Fibroblast of skin of right quadriceps (primary cell): ENCODE results near the gene ACSL6.

Experiments
- DNase-seq: peaks from one replicate; pipeline ENCODE4 v3.0.0-alpha.2; 2013

ACSL6 gene

DNA sequence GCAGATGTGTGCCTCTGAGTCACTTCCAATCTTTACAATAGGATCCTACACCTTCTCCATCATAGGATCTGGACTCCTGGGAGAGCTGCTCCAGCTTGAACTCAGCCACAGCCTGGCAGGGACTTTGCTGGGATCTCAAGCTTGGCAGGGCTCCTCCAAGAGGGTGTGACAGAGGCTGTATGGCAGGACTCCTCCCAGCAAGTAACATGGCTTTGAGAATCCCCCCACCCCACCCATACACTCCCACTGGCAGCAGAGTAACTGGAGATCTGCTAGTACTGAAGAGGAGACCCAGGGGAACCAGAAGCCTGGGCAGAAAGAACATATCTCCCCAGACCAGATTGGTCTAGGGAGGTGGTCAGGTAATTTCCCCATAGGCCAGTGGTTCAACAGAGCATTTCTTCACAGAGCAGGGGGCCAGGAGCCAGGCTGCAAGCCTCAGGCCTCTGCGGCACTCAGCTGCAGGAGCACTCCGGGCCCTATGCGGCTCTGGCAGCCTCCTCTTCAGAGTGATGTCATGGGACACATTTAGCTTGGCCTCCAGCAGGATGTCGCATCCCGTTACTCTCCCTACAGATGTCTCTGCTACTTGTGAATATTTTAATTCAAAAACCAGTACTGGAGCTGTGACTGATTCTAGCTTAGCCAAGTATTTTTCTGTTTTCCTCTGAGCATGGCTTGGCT lies 1.7 kb upstream of the ACSL6 start:
- DNase-seq, result no peak

DNA sequence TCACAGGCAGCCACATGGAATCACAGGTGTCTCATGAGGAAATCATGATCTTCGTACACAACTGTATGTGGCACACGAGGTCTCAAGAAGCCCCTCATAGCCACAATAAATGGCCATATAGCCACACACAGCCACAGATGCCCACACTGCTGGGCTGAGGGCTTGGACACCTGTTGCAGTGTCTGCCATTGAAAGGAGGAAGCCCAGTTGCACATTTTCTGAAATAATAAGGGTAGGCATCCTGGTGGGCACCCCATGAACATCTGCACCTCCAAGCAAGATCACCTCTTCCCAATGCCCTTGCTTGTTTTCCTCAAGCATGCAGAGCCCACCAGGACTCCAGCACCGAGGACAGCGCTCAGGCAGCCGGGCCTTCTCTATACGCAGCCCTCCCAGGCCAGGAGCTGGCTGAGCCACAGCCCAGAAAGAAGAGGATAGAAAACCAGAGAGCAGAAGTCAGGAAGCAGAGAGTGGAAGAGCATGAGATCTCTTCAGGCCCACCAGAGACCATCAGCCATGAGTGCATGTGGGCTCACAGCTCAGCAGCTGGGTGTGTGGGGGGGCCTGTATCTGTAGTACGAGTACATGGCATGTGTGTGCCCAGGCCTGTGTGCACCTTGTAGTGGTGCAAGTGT lies 1.0 kb upstream of the ACSL6 start:
- DNase-seq, result peak; percentile 59

DNA sequence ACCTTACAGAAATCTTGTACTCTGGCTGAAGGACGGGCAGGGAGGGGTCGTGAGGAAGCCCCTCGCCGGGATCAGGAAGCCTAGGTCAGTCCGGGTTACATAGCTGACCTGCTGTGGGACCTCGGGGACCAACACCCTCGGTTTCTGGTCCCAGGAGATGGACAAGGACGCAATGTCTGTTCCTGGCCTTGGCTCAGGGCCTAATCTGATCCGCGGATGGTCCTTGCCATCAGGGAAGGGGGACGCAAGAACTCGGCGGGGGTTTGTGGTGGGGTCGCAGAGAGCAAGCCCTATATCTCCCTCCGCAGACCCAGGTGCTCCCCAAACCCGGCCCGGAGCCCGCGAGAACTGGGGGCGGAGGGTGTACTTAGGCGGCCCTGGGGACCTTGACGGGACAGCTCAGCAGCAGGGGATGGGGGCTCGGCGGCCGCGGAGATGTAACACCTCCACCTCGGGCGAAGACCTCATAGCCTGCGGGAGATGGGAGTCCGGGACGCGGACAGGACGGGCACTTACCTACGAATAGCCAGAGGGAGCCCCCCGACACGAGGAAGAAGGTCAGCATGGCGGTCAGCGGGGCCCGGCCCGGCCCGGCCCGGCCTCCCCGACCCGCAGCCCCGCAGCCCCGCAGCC lies 353 bp downstream of the ACSL6 start:
- DNase-seq, result no peak

DNA sequence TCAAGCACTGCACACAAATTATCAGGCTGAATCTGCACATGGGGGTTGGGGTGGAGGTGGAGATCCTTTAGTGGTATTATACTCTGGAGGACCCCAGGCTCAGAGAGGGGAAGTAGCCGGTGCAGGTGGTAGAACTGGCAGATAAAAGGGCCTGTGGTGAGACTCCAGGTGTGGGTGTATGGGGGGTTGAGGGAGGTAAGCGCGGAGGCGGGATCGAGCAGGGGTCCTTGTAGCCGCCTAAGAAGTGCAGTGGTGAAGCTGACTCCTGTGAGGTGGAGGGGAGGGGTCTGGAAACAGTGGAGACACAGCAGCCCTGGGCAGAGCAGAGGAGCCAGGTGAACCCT lies 841 bp downstream of the ACSL6 start:
- DNase-seq, result no peak

DNA sequence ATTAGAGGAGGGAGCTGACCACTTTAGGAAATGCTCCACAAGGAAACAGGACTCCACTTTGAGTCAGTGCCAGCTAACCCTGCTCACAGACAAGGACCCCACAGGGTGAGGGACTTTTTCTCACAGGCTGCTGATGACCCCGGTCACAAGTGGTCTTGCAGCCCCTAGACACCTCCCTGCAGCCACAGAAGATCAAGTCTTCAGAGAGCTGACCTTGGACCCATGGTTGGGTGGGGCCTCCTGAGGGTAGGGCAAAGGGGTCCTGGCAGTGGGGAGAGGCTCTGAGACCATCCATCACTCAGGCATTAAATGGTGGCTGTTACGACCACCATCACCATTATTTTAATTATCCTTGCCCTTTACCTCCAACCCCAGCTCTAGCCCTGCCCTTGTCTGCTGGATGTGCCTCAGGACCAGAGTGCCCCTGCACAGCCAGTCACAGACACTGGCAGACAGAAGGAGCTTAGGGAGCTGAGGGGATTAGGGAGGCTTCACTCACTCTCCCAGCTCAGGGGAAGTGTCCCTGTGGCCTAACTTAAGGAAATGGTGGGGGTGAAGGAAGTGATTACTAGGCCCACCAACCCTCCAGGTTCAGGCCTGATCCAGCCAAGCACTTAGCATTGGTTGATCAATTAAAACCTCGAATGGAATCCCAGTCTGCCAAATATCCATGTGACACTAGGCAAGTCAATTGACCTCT lies 1.6 kb downstream of the ACSL6 start:
- DNase-seq, result no peak

DNA sequence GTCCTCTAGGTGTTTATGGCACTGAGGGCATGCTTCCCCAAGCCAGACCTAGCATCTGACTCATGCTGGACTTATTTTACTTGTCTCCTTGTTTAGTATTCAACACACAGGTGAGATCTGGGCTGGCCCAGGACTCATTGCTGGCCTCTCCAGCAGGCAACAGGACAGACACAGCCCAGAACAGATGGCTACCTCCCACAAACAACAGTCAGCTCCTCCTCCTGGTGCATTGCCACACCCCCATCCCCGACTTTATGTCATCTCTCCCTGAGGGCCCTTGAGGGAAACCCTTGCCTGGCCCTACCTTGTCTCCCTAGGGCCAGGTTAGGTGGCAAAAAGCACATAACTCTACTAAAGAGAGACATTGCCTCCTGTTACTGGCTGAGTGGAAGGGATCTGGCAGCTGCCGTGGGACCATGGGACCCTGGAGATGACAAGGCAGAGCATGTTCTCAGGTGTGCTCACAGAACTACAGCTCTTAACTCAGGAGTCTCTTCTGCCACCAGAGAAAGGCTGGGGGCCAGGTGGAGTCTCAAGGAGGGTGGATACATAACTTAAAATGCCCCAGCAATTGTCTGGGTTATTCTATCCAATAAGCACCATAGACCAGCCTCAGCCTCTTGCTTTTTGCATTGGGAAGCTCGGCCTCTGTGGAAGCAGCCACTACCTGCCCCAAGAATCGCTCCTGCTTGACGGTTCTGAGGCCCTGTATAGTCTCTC lies 2.3 kb downstream of the ACSL6 start:
- DNase-seq, result no peak

DNA sequence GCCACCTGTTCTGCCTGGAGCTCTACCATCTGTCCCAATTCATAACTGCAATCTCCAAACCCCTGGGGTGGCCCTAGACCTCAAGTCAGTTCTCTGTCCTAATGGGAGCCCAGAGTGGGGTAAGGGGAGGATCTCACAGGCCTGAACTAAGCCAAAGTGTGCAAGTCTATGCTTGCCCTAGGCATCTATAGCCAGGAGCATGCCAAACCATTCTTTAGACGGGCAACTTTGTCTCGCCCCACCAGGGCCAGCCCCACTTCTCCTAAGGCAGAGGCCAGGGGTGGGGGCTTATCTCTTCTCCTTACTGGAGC lies 3.3 kb downstream of the ACSL6 start:
- DNase-seq, result no peak

DNA sequence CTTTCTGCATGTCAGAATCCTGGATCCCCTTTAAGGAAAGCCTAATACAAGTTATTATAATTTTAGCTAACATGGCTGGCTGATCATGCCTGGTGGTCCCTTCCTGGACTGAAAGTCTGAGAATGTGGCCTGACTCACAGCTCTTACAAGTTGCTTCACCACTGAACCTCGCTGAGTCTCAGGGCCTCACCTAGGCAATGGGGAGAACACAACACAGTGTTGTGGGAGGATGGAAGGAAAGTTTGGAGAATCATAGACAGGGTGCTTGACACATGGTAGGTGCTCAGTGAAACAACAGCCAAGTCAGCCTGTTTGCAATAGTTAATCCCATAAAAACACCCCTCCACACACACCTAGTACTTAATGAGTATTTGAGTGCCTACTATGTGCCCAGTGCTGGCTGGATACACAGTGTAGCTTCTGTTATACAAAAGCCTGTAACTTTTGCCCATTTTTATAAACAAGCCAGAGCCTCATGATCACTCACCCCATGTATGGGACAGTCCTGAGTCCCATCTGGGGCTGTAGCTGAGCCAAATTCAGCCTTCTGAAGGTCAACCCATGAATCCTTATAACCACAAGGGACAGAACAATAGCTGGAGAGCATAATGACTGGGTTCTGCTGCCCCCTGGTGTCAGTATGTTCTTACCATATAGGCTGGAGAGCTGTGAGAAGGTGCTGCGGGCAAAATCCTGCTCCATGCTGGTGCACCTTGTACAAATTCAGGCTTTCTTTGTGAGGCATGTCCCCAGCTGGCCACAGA lies 3.9 kb downstream of the ACSL6 start:
- DNase-seq, result peak; percentile 57

DNA sequence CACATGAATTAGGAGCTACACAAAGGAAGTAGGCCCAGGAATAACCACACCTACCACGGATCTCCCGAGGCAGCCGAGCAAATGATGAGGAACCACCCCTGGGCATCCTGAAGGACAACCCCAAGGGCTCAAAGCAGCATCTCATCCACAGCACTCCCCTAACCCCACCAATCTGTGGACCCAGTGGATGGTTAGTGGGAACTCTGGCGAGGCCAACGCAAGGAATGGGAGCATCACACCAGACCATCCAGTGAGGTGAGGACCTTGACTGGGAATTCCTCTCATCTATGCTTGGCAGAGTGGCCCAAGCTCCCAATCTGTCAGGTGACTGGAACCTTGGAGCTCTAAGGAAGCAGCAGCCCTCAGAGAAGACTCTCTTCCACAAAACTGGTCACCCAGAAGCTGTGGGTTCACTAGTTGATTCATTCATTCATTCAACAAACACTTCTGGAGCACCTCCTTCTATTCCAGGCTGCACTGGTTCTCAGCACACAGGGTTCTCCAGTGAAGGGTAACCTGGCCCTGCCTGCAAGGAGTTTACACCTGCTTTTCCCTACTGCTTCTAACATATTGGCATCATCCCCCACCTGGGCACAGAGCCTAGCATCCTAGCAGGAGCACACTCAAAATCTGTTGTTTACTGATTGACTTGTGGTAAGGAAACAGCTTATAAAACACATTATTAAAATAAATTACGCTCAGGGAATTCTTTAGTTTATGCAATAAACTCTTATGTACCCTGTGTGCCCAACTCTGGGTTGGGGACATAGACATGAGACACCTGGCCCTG lies 4.9 kb downstream of the ACSL6 start:
- no peak for DNase-seq

DNA sequence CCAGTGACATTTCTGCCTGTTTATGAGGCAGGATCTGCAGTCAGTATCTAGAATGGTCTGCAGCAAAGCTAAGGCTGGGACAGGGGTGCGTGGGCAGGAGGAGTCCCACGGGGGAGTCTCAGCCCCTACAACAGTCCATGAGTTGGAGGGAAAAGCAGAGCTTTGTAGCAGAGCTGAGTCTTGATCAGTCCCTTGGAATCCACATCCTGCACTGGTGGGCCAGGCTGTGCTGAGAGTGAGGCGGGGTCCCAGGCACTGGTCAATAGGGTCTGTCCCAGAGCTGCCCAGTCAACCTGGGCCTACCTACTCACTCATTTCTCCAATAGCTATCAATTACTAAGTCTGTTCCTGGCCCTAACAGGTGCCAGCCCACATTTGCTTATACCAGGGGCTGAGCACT lies 5.9 kb downstream of the ACSL6 start:
- no peak for DNase-seq

DNA sequence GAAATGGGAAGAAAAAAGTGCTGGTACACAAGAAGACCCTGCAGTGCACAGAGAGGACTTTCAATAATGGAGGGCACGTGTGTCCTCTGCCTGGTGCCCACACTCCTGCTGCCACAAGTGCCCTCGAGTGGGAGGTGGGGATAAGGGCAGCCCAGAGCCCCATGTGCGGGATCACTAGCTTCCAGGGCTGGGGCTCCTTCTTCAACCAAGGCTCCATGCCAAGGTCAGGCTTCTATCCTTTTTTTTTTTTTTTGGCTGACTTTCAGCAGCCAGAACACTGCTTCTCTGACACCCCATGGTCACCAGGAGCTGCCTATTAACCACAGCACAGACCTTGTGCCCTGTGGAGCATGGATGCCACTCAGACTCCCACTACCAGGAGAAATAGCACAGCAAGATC lies 7.5 kb downstream of the ACSL6 start:
- no peak for DNase-seq

DNA sequence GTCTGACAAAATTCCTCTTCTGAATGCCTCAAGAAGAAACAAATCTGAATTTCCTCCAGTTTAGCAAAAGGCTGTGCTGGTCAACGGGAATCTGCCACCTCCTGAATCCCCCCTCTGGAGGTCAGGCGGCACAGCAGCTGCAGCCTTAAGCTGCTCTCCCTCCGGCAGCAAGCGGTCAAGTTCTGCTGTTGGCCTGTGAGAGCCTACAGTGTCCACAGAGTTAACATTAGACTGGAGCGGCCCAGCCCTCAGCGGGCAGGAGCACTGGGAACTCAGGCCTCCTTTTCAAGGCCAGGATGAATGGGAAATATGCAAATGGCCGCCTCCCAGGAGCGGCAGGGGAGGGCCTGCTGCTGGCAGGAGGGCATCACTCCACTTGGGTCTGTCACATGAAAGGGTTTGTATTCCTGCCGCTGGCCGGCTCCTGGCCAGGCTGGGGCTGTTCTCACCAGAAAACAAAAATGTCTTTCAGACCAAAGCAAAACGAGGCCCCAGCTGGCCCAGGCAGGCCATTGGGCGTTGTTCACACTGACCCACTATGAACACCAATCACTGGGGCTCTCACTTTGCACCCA lies 8.2 kb downstream of the ACSL6 start:
- DNase-seq, result no peak

DNA sequence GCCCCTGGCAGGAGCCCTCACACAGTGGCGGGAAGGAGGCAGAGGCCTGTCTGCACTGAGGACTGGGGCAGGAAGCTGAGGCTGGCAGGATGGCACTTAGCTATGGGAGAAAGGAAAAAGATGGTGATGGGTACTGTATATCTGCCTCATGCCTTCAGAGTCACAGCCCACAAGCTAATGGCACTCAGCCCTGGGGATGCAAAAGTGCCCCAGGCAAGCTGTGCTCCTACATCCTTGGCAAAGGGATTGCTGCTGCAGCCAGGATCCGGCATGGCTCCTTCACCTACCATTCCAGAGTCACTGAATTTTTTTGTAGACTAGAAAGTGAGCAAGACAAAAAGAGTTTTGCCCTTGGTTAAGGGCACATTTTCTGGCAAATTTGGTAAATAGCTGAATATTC lies 8.7 kb downstream of the ACSL6 start:
- DNase-seq, result no peak

DNA sequence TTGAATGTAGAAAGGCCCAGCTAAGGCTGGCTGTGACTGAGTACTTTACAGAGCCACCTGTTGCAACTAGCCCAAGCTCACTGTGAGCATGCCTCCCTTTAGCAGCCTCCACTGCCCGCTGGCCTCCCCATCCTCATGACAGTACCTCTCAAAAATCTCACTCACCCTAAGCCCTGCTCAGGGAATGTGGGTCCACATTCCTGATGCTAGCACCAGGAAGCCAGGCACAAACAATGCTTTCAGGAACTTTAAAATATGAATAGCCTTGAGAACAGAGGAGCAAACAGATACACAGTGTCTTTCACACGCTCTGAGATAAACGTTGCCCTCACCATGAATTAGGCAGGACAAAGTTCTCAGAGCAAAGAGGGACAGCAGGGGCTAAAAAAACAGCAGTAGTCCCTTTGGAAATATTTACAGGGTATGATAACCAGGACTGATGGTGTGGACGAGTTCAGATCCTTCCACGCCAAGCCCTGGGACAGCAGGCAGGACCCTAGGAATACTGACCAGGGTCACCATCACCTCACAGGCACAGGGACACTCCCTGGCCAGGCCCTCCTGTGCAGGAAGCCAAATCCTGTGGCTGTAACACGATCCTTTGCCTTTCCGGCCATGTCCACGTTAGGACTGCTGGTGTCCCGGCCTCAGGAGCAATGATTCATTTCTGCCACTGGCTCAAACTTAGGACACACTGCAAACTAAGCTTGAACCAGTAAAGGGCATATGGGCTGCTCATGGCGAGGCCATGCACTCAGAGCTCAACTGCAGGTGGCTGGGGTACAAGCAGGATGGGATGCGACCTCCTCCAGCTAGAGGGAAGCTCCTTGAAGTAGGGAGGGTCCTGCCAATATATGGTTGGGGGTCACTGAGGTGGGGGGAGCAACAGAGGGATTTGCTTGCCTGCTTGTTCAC lies 9.6 kb downstream of the ACSL6 start:
- DNase-seq, result no peak

DNA sequence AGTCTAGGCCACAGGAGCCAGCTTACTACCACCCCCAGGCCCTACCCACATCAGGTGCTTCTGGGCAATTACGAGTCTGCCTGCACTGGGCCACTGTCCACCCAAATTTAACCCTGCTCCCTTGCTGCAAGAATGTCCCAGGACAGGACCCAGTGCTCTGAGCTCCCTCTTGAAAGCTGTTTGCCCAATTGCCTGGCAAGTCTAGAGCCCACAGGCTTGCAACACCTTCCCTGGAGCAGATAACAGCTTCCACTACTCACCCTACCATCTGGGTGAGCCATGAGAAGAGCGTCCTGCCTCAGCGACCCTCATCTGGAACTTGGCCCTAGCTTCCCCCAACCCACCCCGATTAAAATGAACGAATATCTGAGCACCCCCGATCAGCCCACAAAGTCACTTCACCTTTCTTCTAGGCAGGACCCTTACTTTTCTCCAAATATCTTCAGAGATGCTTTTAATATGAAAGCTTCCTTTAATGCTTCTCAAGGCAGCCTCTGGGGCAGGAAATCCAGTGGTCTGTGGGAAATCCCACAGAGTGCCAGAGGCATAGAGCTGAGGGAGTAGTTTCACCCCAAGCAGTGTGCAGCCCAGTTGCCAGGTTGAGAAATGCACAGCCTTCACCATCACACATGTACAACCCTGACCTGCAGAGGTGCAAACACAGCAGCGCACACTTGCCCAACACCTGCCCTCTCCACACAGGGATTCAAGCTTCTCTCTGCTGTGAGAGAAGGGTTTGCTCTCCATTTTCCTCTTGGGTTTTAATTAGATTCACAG lies 10.6 kb downstream of the ACSL6 start:
- DNase-seq, result no peak

DNA sequence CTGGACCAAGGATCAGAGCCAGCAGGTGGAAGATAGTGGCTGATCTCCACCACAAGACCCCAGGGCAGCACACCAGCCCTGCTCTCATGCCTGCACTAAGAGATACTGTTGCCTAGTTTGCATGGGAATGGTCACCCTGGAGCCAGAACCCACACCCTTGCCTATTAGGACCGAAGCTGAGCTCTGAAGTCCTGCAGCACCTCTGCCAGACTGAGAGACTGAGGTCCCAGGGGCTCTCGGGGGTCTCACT lies 11.3 kb downstream of the ACSL6 start:
- DNase-seq, result no peak

DNA sequence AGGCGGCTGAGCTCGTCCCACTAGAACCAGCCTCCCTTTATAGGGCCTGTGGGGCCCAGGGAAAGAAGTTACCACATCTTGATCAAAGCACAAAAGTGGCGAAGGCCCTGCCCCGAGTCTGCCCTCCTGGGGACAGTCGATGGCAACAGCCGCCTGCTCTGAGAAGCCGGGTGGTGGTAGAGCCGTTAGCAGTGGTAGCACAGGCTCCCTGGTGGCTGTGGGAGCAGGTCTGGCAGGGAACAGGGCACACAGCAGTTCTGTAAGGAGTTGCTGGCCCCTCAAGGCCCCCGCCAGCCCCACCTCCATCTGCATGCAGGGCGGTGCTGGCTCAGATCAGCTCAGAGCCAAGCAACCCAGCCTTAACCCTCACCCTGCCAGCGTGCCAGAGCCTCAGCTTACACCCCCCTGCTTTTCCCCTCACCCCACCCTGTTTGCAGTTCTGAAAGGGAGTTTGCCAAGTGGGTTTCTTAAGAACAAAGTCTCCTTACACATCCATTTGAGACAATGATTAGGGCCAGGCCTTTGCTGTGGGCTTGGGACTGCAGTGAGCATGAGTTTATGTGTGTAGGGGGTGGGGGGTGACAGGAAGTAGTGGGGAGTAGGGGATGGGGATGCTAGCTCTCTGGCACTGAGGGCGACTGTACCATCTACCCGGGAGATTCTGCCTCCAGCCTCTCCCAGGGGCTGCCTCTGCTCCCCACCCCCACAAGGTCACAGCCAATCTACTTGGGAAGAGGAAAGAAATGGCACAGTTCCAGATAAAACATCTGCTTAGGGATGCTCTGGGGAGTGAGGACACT lies 11.8 kb downstream of the ACSL6 start:
- DNase-seq, result no peak

DNA sequence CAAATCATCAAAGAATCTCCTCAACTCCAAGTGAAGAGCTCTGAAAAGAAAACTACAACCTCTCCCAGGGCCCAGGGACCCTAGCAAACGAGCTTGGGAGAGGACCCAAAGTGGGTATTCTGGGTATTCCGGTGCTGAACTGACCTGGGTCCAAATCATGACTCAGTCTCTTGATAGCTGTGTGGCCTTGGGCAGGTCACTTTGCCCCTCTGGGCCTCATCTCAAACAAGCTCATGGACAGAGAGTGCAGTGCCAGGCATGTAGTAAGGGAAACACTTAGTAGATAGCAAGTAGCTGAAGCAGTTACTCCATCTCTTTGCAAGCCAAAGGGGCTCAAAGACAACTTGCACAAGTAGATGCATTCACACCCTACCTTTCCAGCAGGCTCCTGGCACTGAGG lies 12.4 kb downstream of the ACSL6 start:
- DNase-seq, result no peak

DNA sequence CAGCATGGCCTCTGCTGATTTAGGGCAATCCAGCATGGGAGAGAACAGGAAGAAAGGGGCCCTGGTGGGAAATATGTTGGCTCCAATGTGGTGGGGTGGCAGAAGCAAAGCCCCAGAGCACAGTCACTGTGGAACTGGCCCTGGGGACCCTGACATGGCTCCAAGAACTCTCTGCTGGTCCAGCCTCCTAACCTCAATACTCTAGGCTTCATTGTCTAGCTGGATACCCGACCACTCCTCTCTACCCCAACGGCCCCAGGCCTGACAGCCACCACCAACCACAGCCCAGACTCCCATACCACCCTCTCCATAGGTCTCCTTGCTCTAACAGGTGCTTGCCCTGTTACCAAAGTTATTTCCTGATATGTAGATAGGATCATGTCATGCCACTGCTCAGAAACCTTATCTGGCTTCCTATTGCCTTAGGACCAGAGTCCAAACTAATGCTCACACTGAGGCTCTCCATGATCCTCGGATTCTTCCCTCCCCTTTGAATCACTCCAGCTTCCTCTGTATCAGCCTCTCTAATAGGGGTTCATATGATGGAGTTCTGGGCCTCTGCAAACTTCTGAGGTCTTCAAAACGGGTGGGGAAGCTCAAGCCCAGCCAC lies 12.9 kb downstream of the ACSL6 start:
- no peak for DNase-seq
